IMR-90 (cell line): ENCODE results near the gene GLP2R. TPM values are rescaled to one million over a fixed set of nuclear protein-coding genes. Genes with fewer than 3 reads are reported as not detected.

Experiments used
- ATAC-seq: fragments of 200-7000 bp; cut with Tn5 transposase; 2 replicates; pipeline ENCODE4 v1.9.1; 2020; ENCODE audit warnings: low read depth, mild to moderate bottlenecking, moderate library complexity
- BruUV-seq: library from RNA; stranded (reverse); fragments of 400-500 nt; replicated peaks from 2 replicates; lab custom pipeline; 2021; lab: Mats Ljungman, UMichigan
- CTCF ChIA-PET: fragments of 300-600 bp; formaldehyde crosslinking; extraction: SDS; loops from one replicate; lab custom pipeline; 2021; ENCODE audit warnings: antibody characterized with exemption; lab: Yijun Ruan, JAX
- POLR2A ChIA-PET: fragments of 300-600 bp; sonication (Branson Sonifier 250); formaldehyde crosslinking; loops from one replicate; lab custom pipeline; 2022; ENCODE audit warnings: antibody characterized with exemption; ENCODE audit not compliant: unreplicated experiment; lab: Charles Lee
- DNase-seq: peaks from one replicate; pipeline ENCODE4 v3.0.0; 2013
- H2AFZ ChIP-seq: replicated peaks from 2 replicates; pipeline ENCODE3; 2013; ENCODE audit warnings: low read length, mild to moderate bottlenecking; ENCODE audit not compliant: poor library complexity
- H2AK5ac ChIP-seq: 2 replicates; pipeline ENCODE4 v1.6.1; 2013; ENCODE audit warnings: low read depth, low read length, inconsistent platforms
- H2AK9ac ChIP-seq: replicated peaks from 2 replicates; pipeline ENCODE3; 2013; ENCODE audit warnings: mild to moderate bottlenecking, low read depth, low read length, moderate library complexity; ENCODE audit not compliant: poor library complexity
- H2BK120ac ChIP-seq: 2 replicates; pipeline ENCODE4 v1.6.1; 2013; ENCODE audit warnings: low read depth, low read length, inconsistent platforms
- H2BK15ac ChIP-seq: 3 replicates; pipeline ENCODE4 v1.6.1; 2013; ENCODE audit warnings: low read depth, low read length, inconsistent platforms
- H2BK20ac ChIP-seq: 2 replicates; pipeline ENCODE4 v1.6.1; 2013; ENCODE audit warnings: low read depth, mild to moderate bottlenecking, inconsistent platforms, low read length, moderate library complexity
- H2BK5ac ChIP-seq: 2 replicates; pipeline ENCODE4 v1.6.1; 2013; ENCODE audit warnings: mild to moderate bottlenecking, low read depth, low read length, inconsistent platforms; ENCODE audit not compliant: poor library complexity, severe bottlenecking
- H3K14ac ChIP-seq: replicated peaks from 2 replicates; pipeline ENCODE4 v1.6.1; 2013; ENCODE audit warnings: low read depth, low read length, inconsistent platforms
- H3K18ac ChIP-seq: 2 replicates; pipeline ENCODE4 v1.6.1; 2013; ENCODE audit warnings: low read depth, low read length, control low read depth
- H3K23ac ChIP-seq: 2 replicates; pipeline ENCODE4 v1.6.1; 2013; ENCODE audit warnings: low read depth, low read length, inconsistent platforms
- H3K27ac ChIP-seq: 2 replicates; pipeline ENCODE4 v1.5.1; 2013; ENCODE audit warnings: mild to moderate bottlenecking, control low read depth, low read length; ENCODE audit not compliant: insufficient read depth
- H3K27me3 ChIP-seq: 2 replicates; pipeline ENCODE4 v1.6.1; 2013; ENCODE audit warnings: low read length; ENCODE audit not compliant: control insufficient read depth, insufficient read depth
- H3K36me3 ChIP-seq: 2 replicates; pipeline ENCODE4 v1.6.1; 2013; ENCODE audit warnings: low read length, mixed read lengths; ENCODE audit not compliant: control insufficient read depth, insufficient read depth
- H3K4ac ChIP-seq: 2 replicates; pipeline ENCODE4 v1.6.1; 2013; ENCODE audit warnings: low read depth, low read length, inconsistent platforms
- H3K4me1 ChIP-seq: 2 replicates; pipeline ENCODE4 v1.6.1; 2013; ENCODE audit warnings: low read length, mixed read lengths; ENCODE audit not compliant: control insufficient read depth, insufficient read depth
- H3K4me2 ChIP-seq: 2 replicates; pipeline ENCODE4 v1.6.1; 2013; ENCODE audit warnings: low read depth, mild to moderate bottlenecking, control low read depth, low read length, moderate library complexity
- H3K4me3 ChIP-seq: 2 replicates; pipeline ENCODE4 v1.5.1; 2013; ENCODE audit warnings: low read depth, mild to moderate bottlenecking, control low read depth, low read length, moderate library complexity; ENCODE audit not compliant: insufficient read depth
- H3K56ac ChIP-seq: 2 replicates; pipeline ENCODE4 v1.6.1; 2013; ENCODE audit warnings: low read length, inconsistent platforms; ENCODE audit not compliant: insufficient read depth; ENCODE audit errors: extremely low read depth
- H3K79me1 ChIP-seq, 2 experiments: 2 replicates each; pipeline ENCODE4 v1.6.1; 2013; ENCODE audit warnings: low read length in 2 of 2, inconsistent platforms in 1 of 2, low read depth in 1 of 2
- H3K9ac ChIP-seq: 2 replicates; pipeline ENCODE4 v1.6.1; 2013; ENCODE audit warnings: low read depth, low read length, control low read depth
- H3K9me1 ChIP-seq: 2 replicates; pipeline ENCODE4 v1.6.1; 2013; ENCODE audit warnings: low read length, inconsistent platforms; ENCODE audit not compliant: insufficient read depth
- H3K9me3 ChIP-seq: 2 replicates; pipeline ENCODE4 v1.6.1; 2013; ENCODE audit warnings: low read length; ENCODE audit not compliant: control insufficient read depth, insufficient read depth
- H4K20me1 ChIP-seq: 2 replicates; pipeline ENCODE4 v1.6.1; 2013; ENCODE audit warnings: low read length, inconsistent platforms; ENCODE audit not compliant: insufficient read depth
- H4K5ac ChIP-seq: 2 replicates; pipeline ENCODE4 v1.6.1; 2013; ENCODE audit warnings: mild to moderate bottlenecking, low read depth, low read length, control low read depth
- H4K8ac ChIP-seq, 2 experiments: 2 replicates each; pipeline ENCODE4 v1.6.1; 2013; ENCODE audit warnings: low read depth in 2 of 2, low read length in 2 of 2, control low read depth in 1 of 2, inconsistent platforms in 1 of 2
- H4K91ac ChIP-seq: 2 replicates; pipeline ENCODE4 v1.6.1; 2013; ENCODE audit warnings: low read depth, low read length, inconsistent platforms; ENCODE audit not compliant: insufficient read depth
- MAZ ChIP-seq: IDR thresholded peaks from 2 replicates; pipeline ENCODE4 v1.6.1; 2012; ENCODE audit warnings: low read depth, mild to moderate bottlenecking, low read length, improper control_type of control experiment, moderate library complexity, borderline replicate concordance
- RCOR1 ChIP-seq: IDR thresholded peaks from 2 replicates; pipeline ENCODE4 v1.6.1; 2012; ENCODE audit warnings: mild to moderate bottlenecking, low read length, improper control_type of control experiment; ENCODE audit not compliant: insufficient replicate concordance
- WGBS, 2 experiments: methylation state at CpG; one replicate each; pipeline versions ENCODE4 v1.1.5 to v1.1.7; 2013; ENCODE audit warnings: missing lambda C conversion rate in 2 of 2; ENCODE audit not compliant: insufficient read length in 1 of 2; ENCODE audit errors: extremely low coverage in 2 of 2; 5-methylcytosine and 5-hydroxymethylcytosine counted together
- dilution Hi-C: fragments of 300-500 bp; cut with HindIII; formaldehyde crosslinking; loops from one replicate; pipeline ENCODE4 v1.14.3; 2018; ENCODE audit warnings: low sequenced_read_pairs; ENCODE audit not compliant: unreplicated experiment
- in situ Hi-C: fragments of 300-500 bp; cut with MboI; formaldehyde crosslinking; loops from 3 replicates; pipeline ENCODE4 v1.14.3; 2019; ENCODE audit warnings: low sequenced_read_pairs, inconsistent platforms, mixed read lengths
- intact Hi-C: fragments of 100-400 bp; cut with micrococcal nuclease; formaldehyde crosslinking; loops from 2 replicates; pipeline ENCODE4 v1.10.0; 2022
- polyA plus RNA-seq, 3 experiments: library from polyadenylated mRNA; depleted of rRNA; stranded (reverse); fragments of >200 nt; gene quantifications; 2 replicates each; pipeline ENCODE4 v1.2.3, GENCODE V29; 2012; ENCODE audit warnings: low replicate concordance in 1 of 3
- total RNA-seq: library from RNA; depleted of rRNA; stranded (reverse); fragments of >200 nt; gene quantifications from 2 replicates; pipeline ENCODE4 v1.2.3, GENCODE V29; 2012

Gene GLP2R
- total and polyA plus RNA-seq, 2 of the 4 experiments (the other 2 are of a cell fraction) = 0.07 TPM; not detected in 1

GRCh38 chr17:9912121-9913099, 86.7 kb downstream of the GLP2R start:
- BruUV-seq = no TSS peak
- no peak overlapping the region for H3K4me2 ChIP-seq
- H2BK20ac ChIP-seq = 0 out of 2 replicates have a peak overlapping the region, but pooled peaks have one; percentile 9
- TF ChIP-seq MAZ (no peak), RCOR1 (no peak)
- no peak overlapping the region; the same call in 1 of the 2 replicates for H3K4ac ChIP-seq
- H3K4me3 ChIP-seq = no peak overlapping the region
- peak; percentile 8 for DNase-seq
- H4K5ac ChIP-seq = no peak overlapping the region; the same call in 1 of the 2 replicates
- peaks cover 9% of the 10 kb centered on the region; the same call in 1 of the 2 replicates for H3K36me3 ChIP-seq
- WGBS, 2 experiments = 80% methylated on average over 5 of the region's 18 CpGs; no CpG with 5 or more reads in 1 of the 2 experiments
- intact Hi-C loops (no loop called here), in situ Hi-C loops (no loop called here), dilution Hi-C loops (no loop called here)
- H2AK5ac ChIP-seq = no peak overlapping the region
- no peaks in the 10 kb centered on the region for H3K9me3 ChIP-seq
- no peak overlapping the region for H2BK5ac ChIP-seq
- peaks cover 23% of the 10 kb centered on the region for H3K4me1 ChIP-seq
- CTCF ChIA-PET = no interaction called here
- no peaks in the 10 kb centered on the region for H4K20me1 ChIP-seq
- H3K56ac ChIP-seq = no peak overlapping the region
- no peak overlapping the region for H2AFZ ChIP-seq
- H3K14ac ChIP-seq = no peak overlapping the region
- no peaks in the 10 kb centered on the region for H3K27me3 ChIP-seq
- POLR2A ChIA-PET = no interaction called here
- H3K9me1 ChIP-seq = no peaks in the 10 kb centered on the region; the same call in 1 of the 2 replicates
- H2BK120ac ChIP-seq = peak overlapping the region; percentile 62; the same call in 1 of the 2 replicates
- no peak overlapping the region for H3K23ac ChIP-seq
- H3K79me1 ChIP-seq = no peaks in the 10 kb centered on the region
- H3K18ac ChIP-seq = no peak overlapping the region; the same call in 1 of the 2 replicates
- 0 out of 4 replicates have a peak overlapping the region, but pooled peaks of 1 of the 2 experiments have one; percentile 26 for H4K8ac ChIP-seq
- H4K91ac ChIP-seq = no peak overlapping the region
- no peak overlapping the region for H3K27ac ChIP-seq
- no peak overlapping the region for H3K9ac ChIP-seq
- no peak overlapping the region for H2BK15ac ChIP-seq
- no peak for ATAC-seq
- H2AK9ac ChIP-seq = no peak overlapping the region
